GM21447 (cell line): ENCODE results near the gene MAPKAP1.

ENCODE experiments used
- ATAC-seq: cut with Tn5 transposase; IDR thresholded peaks from one replicate; pipeline ENCODE4 v1.9.1; 2021; ENCODE audit not compliant: unreplicated experiment

MAPKAP1 gene

GRCh38 chr9:125493384-125493783 lies 213.6 kb downstream of the MAPKAP1 start:
- ATAC-seq: no peak

GRCh38 chr9:125492719-125493118 lies 214.3 kb downstream of the MAPKAP1 start:
- ATAC-seq: no peak

GRCh38 chr9:125487842-125488241 lies 219.2 kb downstream of the MAPKAP1 start:
- no peak for ATAC-seq

- ATAC-seq: no peak
Observed at GRCh38 chr9:125486576-125486975, 220.4 kb downstream of the MAPKAP1 start.

GRCh38 chr9:125486152-125486508 lies 220.9 kb downstream of the MAPKAP1 start:
- no peak for ATAC-seq

- no peak for ATAC-seq
Observed at GRCh38 chr9:125485471-125486151, 221.4 kb downstream of the MAPKAP1 start.

- no peak for ATAC-seq
Observed at GRCh38 chr9:125484350-125485282, 222.4 kb downstream of the MAPKAP1 start.

- ATAC-seq: no peak
Observed at GRCh38 chr9:125483697-125484096, 223.3 kb downstream of the MAPKAP1 start.

GRCh38 chr9:125479846-125480615 lies 227.0 kb downstream of the MAPKAP1 start:
- ATAC-seq: no peak

GRCh38 chr9:125477089-125477544 lies 229.9 kb downstream of the MAPKAP1 start:
- ATAC-seq: no peak

GRCh38 chr9:125476645-125477044 lies 230.4 kb downstream of the MAPKAP1 start:
- no peak for ATAC-seq

- no peak for ATAC-seq
Observed at GRCh38 chr9:125475385-125475784, 231.6 kb downstream of the MAPKAP1 start.

GRCh38 chr9:125472926-125473701 lies 233.9 kb downstream of the MAPKAP1 start:
- ATAC-seq: no peak

- ATAC-seq: no peak
Observed at GRCh38 chr9:125472562-125472925, 234.5 kb downstream of the MAPKAP1 start.

GRCh38 chr9:125470767-125471580 lies 236.0 kb downstream of the MAPKAP1 start:
- no peak for ATAC-seq

GRCh38 chr9:125470189-125470588 lies 236.8 kb downstream of the MAPKAP1 start:
- no peak for ATAC-seq

GRCh38 chr9:125468646-125469045 lies 238.4 kb downstream of the MAPKAP1 start:
- ATAC-seq: no peak

GRCh38 chr9:125467116-125467740 lies 239.8 kb downstream of the MAPKAP1 start:
- ATAC-seq: no peak

GRCh38 chr9:125466411-125466810 lies 240.6 kb downstream of the MAPKAP1 start:
- no peak for ATAC-seq
